ENCODE results near the gene TGFBI.

- no peak for TF ChIP-seq POLR2A (IDR thresholded peaks at IDR 0.05)
- no peak for TF ChIP-seq CTCF (IDR thresholded peaks at IDR 0.05)
Measured at GRCh38 chr5:136055612-136056309, 27.0 kb downstream of the TGFBI start.

All from prostate gland (tissue), 2 donors.